ENCODE data around the gene ASIC3.
"Not testable (repeated sequence)": the region's sequence is repeated elsewhere in the genome, so short reads cannot be mapped to it uniquely, and the experiment has no call there.

ASIC3 gene

DNA sequence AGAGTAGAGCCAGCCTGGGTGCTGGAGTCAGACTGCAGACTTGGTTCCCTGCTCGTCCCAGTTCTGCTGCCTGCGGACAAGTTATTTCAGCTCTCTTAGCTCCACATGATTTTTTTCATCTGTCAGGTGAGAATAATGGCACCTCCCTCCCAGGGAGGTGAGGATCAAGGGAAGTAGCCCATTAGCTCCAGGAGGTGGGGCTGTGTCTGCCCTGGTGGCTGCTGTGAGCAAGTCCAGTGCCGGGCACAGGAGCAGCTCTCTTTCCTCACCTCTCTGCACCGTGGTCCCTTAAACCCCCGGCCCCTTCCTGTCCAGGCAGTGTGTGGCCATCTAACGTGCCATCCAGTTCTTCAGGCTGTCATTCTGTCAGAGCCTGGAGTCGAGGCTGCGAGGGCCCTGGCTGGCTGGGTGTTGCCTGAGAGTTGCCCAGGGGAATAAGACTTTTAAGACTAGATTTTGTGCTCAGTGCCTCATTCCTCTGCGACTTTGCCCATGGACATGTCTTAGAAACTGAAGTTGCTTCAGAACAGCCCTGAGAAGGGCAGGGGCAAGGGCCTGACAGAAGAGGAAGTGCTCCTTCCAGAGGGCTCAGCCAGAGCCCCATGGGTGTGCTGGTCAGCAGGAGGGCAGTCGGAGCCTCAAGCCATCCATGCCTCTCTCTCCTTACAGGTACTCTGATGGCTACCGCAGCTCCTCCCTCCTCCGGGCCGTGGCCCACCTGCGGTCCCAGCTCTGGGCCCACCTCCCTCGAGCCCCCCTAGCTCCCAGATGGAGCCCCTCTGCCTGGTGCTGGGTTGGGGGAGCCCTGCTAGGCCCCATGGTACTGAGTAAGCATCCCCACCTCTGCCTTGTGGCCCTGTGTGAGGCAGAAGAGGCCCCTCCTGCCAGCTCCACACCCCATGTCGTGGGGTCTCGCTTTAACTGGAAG lies 15.1 kb upstream of the ASIC3 start:
- no peak for DNase-seq (ENCODE audit: low read depth in 4 of 4, low spot score in 1 of 4)

DNA sequence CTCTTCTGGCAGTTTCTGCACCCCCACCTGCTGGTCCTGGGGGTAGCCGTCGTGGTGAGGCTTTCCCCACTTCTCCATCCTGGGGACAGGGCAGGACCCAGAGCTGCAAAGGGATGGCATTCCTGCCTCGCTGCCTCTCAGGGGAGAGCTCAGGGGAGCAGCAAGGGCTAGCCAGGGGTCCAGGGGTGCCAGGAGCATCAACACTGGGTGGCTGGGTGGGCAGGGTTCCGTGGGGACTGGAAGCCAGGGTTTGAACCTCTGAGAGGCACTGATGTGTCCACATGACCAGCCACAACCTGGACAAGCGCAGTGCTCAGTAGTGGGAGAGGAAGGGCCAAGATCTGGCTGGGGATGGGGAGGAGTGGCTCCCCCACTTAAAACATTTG lies 14.5 kb upstream of the ASIC3 start:
- DNase-seq (ENCODE audit: low read depth in 4 of 4, low spot score in 1 of 4), result no peak

DNA sequence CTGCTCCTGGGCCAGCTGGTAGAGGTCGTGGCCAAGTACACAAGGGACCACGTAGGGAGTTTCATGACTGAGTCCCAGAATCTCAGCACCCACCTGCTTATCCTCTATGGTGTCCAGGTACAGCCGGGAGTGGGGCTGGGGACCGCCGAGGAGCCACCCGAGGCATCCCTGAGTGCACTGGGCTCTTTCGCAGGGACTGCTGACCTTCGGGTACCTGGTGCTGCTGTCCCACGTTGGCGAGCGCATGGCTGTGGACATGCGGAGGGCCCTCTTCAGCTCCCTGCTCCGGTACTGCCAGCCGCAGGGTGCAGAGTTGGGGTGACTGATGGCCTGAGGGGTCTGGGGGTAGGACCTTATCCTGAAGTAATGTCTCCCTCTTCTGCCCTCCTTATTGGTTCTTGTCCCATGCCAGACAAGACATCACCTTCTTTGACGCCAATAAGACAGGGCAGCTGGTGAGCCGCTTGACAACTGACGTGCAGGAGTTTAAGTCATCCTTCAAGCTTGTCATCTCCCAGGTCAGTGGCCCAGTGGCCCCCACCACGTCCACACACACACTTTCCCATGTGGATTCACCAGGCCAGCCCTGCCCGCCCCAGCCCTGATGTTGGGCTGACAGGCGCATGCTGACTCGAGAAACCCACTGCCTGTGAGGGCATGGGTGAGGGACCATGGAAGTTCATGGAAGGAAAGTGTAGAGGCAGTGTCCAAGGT lies 13.9 kb upstream of the ASIC3 start:
- no peak for DNase-seq (ENCODE audit: low read depth in 4 of 4, low spot score in 1 of 4)

DNA sequence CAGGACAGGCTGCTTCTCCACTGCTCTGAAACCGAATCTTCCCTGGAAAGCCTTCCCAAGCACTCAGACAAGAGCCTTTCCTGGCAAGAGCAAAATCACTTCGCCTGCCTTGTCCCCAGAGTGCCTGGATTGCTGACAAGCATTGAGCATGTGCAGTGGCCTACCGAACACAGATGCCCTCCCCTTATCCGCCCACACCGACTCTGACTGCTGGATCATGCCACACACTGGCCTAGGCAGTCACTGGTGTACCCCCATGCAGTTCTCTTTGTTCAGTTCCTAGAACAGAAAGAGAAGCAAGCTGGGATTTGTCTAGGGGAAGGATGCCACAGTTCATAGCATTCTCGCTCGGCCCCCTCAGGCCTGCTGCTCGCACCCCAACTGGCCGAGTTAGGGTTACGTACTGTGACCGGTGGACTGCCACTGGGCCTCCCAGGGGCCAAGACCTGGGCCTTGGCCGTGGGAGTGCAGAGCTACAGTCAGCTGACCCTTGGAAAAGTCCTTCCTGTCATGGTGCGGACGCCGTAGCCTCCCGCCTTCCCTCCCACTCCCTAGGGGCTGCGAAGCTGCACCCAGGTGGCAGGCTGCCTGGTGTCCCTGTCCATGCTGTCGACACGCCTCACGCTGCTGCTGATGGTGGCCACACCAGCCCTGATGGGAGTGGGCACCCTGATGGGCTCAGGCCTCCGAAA lies 13.2 kb upstream of the ASIC3 start:
- DNase-seq (ENCODE audit: low read depth in 4 of 4, low spot score in 1 of 4), result no peak

DNA sequence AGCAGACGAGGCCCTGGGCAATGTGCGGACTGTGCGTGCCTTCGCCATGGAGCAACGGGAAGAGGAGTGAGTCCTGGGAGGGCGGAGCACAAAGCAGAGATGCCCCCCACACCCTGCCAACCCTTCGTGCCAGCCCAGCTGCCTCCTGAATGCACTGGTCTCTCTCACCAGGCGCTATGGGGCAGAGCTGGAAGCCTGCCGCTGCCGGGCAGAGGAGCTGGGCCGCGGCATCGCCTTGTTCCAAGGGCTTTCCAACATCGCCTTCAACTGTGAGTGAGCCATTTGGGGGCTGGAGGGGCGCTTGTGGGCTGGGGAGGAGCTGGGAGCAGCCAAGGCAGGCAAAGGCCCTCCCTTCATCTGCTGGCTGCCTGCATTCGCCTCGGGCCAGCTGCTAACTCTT lies 12.4 kb upstream of the ASIC3 start:
- DNase-seq (ENCODE audit: low read depth in 4 of 4, low spot score in 1 of 4), result no peak

DNA sequence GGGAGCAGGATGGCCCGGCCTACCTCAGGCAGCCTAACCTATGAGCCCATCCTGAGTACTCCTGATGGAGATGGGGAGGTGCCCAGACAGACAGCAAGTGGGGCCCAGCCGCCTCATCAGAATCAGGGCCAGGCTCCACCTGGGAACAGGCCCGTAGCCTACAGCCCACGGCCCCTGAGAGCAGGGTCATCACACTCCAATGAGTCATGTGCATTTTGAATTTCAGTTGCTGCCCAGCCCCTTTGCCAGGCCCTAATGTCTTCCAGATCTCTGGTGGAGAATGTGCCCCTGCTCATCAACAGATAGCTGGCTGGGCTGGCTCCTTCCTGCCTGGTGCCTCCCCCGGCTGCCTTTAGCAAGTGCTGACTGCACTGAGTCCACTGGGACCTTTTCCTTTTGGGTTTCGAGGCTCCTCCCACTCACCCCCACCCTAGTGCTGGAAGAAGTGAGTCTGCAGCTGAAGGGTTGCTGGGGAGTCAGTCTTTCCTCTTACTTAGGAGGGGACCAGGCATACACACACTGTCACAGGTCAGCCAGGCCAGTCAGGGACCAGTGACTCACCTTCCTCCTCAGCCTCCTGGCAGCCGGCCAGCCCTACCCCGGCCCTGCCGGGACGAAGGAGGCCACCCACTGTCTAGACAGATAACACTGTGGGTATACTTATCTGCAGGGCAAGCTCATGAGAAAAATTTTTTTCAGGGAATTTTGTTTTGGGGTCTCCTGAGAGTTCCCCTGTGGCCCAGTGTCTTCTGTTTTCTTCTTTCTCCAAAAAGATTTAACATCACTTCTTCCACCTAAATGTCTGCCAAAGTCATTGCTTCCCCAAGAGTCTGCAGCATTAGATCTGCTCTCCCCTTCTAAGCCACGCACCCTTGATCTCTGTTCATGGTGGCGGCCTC lies 9.1 kb upstream of the ASIC3 start:
- peak in 3 of 4 experiments; percentile 36 to 84 (median 57) for DNase-seq (ENCODE audit: low read depth in 4 of 4, low spot score in 1 of 4)

DNA sequence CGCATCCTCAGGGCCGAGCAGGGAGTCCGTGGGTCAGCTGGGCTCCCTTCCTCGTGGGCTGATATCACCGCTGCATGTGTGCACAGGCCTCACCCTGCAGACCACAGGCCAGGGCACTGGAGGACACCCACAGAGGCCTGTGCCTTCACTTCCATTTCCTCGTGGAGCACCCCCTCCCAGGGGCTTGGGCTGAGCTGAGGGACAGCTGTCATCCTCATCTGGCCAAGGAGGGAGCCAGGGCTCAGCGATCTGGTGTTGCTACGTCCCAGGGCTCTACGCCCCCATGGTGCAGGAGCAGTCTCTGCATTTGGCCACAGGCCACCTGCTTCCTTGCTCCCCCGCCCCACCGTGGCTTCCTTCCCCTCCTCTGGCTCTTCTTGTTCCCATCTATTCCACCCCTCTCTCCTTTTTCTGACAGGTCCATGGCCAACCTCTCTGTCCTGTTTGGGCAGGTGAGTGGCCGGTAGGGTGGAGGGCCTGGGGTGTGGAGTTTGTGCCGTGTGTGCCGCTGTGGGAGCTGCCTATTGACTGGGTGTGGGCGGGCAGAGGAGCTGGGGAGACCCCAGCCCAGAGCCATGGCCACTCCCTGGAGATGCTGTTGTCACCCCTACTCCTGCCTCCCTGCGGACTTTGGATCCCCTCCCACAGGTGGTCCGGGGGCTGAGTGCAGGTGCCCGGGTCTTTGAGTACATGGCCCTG lies 8.3 kb upstream of the ASIC3 start:
- no peak for DNase-seq (ENCODE audit: low read depth in 4 of 4, low spot score in 1 of 4)

DNA sequence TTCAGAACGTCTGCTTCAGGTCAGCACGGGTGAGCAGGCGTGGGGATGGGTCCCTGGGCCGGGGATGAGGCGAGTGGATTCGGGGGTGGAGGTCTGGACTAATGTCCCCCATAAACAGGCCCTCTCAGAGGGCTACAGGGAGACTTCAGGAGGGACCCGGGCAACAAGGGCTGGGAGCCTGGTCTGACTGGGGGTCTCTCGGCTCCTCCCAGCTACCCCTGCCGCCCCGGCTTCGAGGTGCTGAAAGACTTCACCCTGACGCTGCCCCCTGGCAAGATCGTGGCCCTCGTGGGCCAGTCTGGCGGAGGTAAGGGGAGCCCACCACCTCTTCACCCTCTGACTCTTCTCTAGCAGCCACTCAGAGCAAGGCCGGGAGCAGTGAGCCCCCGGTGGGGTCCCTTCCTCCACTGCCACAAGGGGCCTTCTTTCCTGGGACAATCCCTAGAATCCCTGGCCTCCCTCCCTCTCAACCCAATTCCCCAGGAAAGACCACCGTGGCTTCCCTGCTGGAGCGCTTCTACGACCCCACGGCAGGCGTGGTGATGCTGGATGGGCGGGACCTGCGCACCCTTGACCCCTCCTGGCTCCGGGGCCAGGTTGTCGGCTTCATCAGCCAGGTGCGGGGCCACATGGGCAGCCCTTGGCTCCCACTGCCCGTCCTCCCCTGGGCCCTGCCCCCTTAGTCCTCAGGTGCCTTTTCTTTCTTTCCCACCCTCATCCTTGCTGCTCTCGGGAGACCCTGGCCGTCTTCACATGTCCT lies 7.5 kb upstream of the ASIC3 start:
- DNase-seq (ENCODE audit: low read depth in 4 of 4, low spot score in 1 of 4), result no peak

DNA sequence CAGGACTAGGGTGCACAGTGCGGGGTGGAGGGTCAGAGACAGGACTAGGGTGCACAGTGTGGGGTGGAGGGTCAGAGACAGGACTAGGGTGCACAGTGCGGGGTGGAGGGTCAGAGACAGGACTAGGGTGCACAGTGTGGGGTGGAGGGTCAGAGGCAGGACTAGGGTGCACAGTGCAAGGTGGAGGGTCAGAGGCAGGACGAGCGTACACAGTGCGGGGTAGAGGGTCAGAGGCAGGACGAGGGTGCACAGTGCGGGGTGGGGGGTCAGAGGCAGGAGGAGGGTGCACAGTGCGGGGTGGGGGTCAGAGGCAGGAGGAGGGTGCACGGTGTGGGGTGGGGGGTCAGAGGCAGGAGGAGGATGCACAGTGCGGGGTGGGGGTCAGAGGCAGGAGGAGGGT lies 4.9 kb upstream of the ASIC3 start:
- not testable (repeated sequence) for DNase-seq (ENCODE audit: low read depth in 4 of 4, low spot score in 1 of 4)

DNA sequence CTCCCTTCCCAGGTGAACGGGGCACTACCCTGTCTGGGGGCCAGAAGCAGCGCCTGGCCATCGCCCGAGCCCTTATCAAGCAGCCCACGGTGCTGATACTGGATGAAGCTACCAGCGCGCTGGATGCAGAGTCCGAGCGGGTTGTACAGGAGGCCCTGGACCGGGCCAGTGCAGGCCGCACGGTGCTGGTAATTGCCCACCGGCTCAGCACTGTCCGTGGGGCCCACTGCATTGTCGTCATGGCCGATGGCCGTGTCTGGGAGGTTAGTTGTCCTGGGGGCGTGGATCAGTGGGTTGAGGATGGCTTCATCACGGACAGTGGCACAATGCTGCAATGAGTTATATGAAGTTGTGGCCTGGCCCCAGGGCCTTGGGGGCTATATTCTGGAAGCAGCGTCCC lies 4.4 kb upstream of the ASIC3 start:
- no peak for DNase-seq (ENCODE audit: low read depth in 4 of 4, low spot score in 1 of 4)

DNA sequence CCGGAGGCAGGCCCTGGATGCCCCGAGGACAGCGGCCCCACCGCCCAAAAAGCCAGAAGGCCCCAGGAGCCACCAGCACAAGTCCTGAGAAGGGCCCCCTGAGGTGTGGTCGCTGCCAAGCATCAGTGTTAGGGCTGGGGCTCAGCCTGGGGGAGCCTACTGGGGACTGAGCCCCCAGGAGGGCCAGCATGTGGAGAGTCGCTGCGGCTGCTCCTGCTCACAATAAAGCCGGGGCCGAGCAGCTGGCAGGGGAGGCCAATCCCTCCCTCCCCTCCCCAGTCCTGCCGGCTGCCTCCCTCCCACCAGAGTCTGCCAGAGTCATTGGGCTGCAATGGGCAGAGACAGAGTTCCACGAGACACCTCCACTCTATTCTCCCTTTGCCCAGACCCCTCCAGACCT lies 3.1 kb upstream of the ASIC3 start:
- no peak for DNase-seq (ENCODE audit: low read depth in 4 of 4, low spot score in 1 of 4)

DNA sequence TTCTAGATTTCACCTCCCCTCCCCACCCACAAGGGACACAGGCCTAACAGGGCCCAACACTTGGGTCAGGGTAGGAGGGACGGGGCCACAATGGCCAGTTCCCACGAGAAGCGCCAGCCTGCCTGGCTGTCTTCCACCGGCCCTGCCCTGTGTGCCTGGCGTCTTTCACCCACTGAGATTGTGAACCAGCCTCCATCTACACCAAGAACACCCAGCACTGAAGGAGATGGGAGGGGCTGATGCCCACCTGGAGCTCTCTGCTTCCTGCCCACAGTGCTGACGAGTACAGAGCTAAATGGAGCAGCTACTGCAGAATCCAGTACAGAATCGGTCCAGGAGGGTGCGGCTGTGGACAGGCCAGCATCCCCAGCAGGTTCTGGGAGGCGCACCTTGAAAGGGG lies 2.4 kb upstream of the ASIC3 start:
- DNase-seq (ENCODE audit: low read depth in 4 of 4, low spot score in 1 of 4), result no peak

DNA sequence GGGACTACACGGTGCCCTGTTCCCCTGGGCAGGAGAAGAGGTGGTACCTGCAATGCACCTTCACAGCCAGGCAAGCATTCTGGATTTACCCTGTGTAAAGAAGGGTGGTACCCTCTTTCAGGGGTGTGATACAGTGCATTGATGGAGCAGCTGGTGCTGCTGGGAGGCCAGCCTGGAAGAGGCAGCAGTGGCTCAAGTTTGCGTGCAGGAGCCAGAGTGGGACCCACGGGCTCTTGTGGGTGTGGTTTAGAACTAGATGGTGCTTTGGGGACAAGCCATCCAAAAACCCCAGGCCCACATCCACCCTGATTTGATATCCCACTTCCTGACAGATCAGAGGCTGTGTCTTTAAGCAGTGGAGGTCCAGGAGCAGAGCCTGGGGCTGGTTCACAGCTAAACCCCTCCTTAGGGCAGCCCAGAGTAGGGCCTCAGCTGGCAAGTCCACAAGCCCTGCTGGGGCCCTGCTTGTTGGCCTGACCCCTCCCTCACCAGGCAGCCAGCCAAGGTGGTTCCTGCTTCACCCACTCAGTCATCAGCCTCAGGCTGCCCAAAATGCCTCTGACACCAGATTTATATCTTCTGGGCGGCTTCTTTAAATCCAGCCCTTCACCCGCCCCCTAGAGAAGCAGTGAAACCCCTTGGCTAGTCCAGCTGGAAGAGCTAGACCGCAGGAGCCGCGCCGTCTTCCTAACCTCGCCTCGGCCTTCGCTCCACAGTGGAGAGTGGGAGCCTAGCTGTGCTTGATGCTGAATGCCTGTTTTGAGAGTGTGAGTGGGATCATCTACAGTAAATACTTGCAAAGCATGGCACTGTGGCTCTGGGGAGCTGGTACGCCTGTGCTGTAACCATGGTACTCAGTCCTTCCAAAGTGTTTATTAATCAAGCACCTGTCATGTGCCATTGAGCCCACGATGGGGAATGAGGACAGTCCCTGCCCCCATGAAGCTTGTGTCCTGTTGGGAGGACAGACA lies 1.4 kb upstream of the ASIC3 start:
- DNase-seq (ENCODE audit: low read depth in 4 of 4, low spot score in 1 of 4), result no peak

DNA sequence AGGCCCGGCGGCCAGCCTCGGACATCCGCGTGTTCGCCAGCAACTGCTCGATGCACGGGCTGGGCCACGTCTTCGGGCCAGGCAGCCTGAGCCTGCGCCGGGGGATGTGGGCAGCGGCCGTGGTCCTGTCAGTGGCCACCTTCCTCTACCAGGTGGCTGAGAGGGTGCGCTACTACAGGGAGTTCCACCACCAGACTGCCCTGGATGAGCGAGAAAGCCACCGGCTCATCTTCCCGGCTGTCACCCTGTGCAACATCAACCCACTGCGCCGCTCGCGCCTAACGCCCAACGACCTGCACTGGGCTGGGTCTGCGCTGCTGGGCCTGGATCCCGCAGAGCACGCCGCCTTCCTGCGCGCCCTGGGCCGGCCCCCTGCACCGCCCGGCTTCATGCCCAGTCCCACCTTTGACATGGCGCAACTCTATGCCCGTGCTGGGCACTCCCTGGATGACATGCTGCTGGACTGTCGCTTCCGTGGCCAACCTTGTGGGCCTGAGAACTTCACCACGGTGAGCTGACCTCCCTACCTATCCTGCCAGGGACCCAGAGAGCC lies 656 bp downstream of the ASIC3 start:
- no peak for DNase-seq (ENCODE audit: low read depth in 4 of 4, low spot score in 1 of 4)

DNA sequence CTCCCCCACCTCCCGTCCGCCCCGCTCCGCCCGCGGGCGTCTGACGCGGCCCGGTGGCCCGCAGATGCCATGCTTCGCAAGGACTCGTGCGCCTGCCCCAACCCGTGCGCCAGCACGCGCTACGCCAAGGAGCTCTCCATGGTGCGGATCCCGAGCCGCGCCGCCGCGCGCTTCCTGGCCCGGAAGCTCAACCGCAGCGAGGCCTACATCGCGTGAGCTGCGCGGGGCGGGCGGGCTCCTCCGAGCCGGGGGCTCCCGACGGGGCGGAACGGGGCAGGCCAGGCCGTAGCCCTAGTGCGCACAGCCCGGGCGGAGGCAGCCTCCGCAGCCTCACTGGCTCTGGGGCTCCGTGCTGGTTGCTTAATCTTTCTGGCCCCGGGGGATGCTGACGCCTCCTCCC lies 2.8 kb downstream of the ASIC3 start:
- peak in 2 of 4 experiments; percentile 33 to 44 for DNase-seq (ENCODE audit: low read depth in 4 of 4, low spot score in 1 of 4)

DNA sequence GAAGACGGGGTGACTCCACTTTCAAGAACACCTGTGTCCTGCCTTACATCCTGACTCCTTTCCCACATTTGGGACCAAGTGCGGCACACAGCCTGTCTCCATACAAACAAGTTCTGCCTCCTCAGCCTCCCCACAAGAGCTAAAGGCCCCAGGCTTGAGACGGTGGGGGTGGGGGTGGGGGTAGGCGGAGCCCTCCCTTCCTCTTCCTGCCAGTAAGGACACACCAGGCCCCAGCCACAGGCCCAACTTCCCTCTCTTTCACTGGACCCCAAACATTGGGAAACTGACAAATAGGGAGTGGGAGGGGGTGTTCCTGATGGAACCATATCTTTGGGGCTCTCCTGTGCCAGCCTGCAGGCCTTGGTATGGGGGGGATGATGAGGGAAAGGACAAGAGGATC lies 4.8 kb downstream of the ASIC3 start:
- no peak for DNase-seq (ENCODE audit: low read depth in 4 of 4, low spot score in 1 of 4)

DNA sequence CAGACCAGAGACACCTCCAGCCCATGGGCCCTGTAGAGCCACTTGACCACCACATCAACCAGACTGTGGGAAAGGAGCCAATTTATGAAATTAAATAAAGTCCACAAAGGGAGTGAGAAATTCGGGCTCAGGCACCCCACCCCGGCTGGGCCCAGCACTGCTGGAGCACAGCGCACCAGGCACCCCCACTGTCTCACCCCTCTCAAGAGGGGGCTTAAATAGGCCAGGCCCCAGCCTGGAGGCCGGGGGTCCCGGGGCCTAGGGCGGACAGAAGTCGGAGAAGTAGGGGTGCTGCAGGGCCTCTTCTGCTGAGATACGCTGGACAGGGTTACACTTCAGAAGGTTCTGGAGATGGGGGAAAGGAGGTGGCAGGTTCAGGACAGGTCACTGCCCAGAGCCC lies 5.4 kb downstream of the ASIC3 start:
- DNase-seq (ENCODE audit: low read depth in 4 of 4, low spot score in 1 of 4), result no peak

DNA sequence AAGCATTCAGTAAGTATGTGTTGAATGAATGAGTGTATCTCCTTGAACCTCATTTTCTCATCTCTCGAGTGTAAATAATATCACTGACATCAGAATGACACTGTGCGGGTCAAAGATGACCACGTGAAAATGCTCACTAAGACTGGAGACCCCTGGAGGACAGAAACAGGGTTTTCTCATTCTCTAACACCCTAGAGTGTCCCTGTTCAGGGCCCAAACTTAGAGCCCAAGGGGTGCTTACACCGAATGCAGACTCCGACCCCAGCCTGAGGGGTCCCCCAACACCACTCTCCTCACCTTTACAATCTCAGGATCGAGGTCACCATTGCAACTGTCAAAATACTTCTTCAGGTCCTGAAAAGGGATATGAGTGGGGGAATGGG lies 7.9 kb downstream of the ASIC3 start:
- no peak for DNase-seq (ENCODE audit: low read depth in 4 of 4, low spot score in 1 of 4)

Data from stimulated activated CD4-positive, alpha-beta T cell treated with anti-CD3 and anti-CD28 coated beads, Interleukin-1b, Interleukin-23, amount 100 ng/mL, for 24 hours (primary cell).